ENCODE data around the gene BCAS3.

- TF ChIP-seq TAF1 (IDR thresholded peaks at IDR 0.05; ENCODE audit: low read depth, low read length): no peak
- TF ChIP-seq POLR2A (IDR thresholded peaks at IDR 0.05; ENCODE audit: low read depth, low read length): no peak
- no peak for TF ChIP-seq POLR2AphosphoS5 (IDR thresholded peaks at IDR 0.05; ENCODE audit: low read depth, low read length)
Measured at GRCh38 chr17:61383689-61384201, 706.1 kb downstream of the BCAS3 start.
